Measurements from ENCODE around the gene CIB2.

The CIB2 gene

DNA sequence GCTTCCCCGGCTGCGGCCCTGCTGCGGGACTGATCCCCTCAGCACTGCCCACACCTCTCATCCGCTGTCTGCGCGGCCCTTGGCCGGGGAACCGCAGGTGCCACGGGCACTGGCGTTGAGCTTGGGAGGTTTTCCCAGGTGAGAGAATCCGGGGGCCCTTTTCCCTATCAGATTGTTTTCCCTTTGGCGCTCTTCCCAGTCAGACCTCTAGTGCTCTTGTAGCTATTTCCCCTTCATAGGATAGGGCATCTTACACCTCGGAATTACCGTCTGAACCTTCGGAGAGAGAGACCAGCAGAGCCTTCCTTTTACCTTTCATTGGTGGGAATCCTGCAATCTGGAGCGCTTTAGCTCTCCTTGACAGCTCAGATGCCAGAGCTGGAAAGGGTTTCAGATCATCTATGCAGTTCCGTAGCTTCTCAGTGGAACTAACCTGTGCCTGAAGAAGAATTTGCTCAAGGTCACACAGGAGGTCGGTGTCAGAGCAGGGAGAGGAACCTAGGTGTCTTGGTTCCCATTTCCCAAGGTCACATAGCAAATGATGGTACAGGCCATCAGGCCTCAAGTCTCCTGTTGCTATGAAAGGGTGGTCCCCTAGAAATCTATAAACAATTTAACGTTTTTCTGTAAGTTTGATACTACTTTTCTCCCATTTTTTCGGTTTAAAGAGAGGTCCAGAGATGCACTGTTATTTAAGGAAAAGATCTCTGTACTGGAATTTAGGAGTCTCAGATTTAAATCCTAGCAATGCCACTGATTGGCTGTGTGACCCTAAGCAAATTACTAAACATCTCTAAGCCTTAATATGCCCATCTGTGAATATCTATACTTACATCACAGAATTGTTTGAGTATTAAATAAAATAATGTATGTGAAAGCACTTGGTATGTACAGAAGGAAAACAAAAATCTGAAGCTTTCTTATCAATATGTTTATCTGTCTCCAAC, 18.8 kb upstream of the CIB2 start:
- in situ Hi-C loops (cut with HindIII; ENCODE audit: low sequenced_read_pairs) = loop anchor here (25.0 kb wide), 1 partner anchor 137 kb away; the partner anchor contains the start of gene SKIC8

GRCh38 chr15:78149068-78149804, 18.0 kb upstream of the CIB2 start, which contains the start of gene IDH3A:
IDH3A (plus strand) TSS chr15:78149362; CDS start chr15:78149404, 42 bp downstream.
- in situ Hi-C loops (cut with HindIII; ENCODE audit: low sequenced_read_pairs) = loop anchor here (25.0 kb wide), 1 partner anchor 138 kb away; the partner anchor contains the start of gene SKIC8

GRCh38 chr15:78148392-78149067, 17.3 kb upstream of the CIB2 start:
- in situ Hi-C loops (cut with HindIII; ENCODE audit: low sequenced_read_pairs) = loop anchor here (25.0 kb wide), 1 partner anchor 139 kb away; the partner anchor contains the start of gene SKIC8

DNA sequence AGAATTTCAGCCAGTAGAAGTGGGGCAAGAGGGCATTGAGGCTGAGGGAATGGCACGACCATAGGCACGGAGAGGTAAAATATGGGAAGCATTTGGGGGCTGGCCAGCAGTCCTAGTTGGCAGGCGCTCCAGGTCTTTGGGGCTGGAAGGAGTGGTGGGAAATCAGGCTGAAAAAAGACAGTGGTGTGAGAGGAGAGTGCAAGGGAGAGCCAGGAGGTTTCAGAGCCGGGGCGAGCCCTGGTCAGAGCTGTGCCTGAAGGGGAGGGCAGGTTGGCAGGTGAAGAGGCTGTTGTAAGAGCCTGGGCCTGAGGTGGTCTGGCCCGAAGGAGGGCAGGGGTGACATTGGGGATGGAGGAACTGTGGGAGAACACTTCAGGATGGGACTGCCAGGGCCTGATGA, 16.3 kb upstream of the CIB2 start:
- in situ Hi-C loops (cut with HindIII; ENCODE audit: low sequenced_read_pairs) = loop anchor here (25.0 kb wide), 1 partner anchor 140 kb away; the partner anchor contains the start of gene SKIC8

DNA sequence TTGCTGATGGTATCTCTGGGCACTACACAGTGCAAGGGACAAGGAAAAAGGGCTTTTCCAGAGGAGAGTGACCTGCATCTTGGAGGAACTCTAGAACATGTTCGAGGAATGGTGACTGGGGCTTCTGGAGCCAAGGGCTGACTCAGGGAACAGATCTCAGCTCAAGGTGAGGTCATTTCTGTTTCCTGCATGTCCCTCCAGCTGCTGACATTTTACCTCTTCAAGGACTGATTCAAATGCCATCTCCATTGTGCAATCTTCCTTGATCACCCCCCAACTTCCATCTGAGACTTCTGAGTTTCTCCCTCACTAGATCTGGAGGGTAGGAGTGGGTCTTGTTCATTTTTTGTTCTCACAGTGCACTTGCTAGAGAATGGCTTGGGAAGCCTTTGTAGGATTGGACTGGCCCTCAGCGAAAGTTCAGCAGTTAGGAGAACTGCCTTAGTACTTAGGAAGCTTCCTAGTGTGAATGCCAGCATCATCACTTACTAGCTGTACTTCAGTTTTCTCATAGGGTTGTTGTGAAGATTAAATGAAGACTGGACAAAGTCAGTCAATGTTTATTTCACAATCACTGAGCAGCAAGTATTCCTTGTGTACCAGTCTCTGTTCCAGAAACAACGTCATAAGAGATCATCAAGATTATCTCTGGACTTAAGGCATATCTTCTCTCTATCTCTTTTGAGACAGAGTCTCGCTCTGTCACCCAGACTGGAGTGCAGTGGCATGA, 15.3 kb upstream of the CIB2 start:
- in situ Hi-C loops (cut with HindIII; ENCODE audit: low sequenced_read_pairs) = loop anchor here (25.0 kb wide), 1 partner anchor 141 kb away; the partner anchor contains the start of gene SKIC8

DNA sequence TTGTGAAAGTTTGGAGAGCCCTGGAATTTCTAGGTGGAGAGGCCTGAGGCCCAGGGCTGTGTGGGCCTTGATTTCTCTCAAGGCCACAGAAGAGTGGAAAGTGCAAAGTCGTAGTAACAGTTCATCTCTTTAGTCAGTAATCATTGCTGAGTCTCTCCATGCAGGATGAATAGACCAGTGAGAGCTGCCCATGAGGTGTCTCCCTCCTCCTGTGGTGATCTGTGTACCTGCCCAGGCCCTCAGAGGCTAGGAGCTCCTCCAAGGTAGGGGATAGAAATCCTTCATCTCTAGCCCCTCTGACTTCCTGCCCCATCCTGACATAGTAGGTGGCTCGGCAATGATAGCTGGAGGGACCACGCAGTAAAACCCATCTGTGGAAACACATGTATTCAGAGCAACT, 11.1 kb upstream of the CIB2 start:
- in situ Hi-C loops (cut with HindIII; ENCODE audit: low sequenced_read_pairs) = loop anchor here (25.0 kb wide), 1 partner anchor 145 kb away; the partner anchor contains the start of gene SKIC8

GRCh38 chr15:78140292-78140691, 9.0 kb upstream of the CIB2 start:
- in situ Hi-C loops (cut with HindIII; ENCODE audit: low sequenced_read_pairs) = loop anchor here (25.0 kb wide), 1 partner anchor 147 kb away; the partner anchor contains the start of gene SKIC8

- in situ Hi-C loops (cut with HindIII; ENCODE audit: low sequenced_read_pairs) = loop anchor here (25.0 kb wide), 1 partner anchor 148 kb away; the partner anchor contains the start of gene SKIC8
Observed at GRCh38 chr15:78139578-78139977, 8.3 kb upstream of the CIB2 start.

GRCh38 chr15:78133801-78134200, 2.6 kb upstream of the CIB2 start:
- in situ Hi-C loops (cut with HindIII; ENCODE audit: low sequenced_read_pairs) = loop anchor here (25.0 kb wide), 1 partner anchor 154 kb away; the partner anchor contains the start of gene SKIC8

GRCh38 chr15:78130466-78131294, 565 bp downstream of the CIB2 start:
- in situ Hi-C loops (cut with HindIII; ENCODE audit: low sequenced_read_pairs) = loop anchor here (25.0 kb wide), 1 partner anchor 157 kb away; the partner anchor contains the start of gene SKIC8

- in situ Hi-C loops (cut with HindIII; ENCODE audit: low sequenced_read_pairs) = loop anchor here (25.0 kb wide), 1 partner anchor 157 kb away; the partner anchor contains the start of gene SKIC8
Observed at GRCh38 chr15:78129751-78130287, 1.4 kb downstream of the CIB2 start.

GRCh38 chr15:78129077-78129750, 2.0 kb downstream of the CIB2 start:
- in situ Hi-C loops (cut with HindIII; ENCODE audit: low sequenced_read_pairs) = loop anchor here (25.0 kb wide), 1 partner anchor 158 kb away; the partner anchor contains the start of gene SKIC8

DNA sequence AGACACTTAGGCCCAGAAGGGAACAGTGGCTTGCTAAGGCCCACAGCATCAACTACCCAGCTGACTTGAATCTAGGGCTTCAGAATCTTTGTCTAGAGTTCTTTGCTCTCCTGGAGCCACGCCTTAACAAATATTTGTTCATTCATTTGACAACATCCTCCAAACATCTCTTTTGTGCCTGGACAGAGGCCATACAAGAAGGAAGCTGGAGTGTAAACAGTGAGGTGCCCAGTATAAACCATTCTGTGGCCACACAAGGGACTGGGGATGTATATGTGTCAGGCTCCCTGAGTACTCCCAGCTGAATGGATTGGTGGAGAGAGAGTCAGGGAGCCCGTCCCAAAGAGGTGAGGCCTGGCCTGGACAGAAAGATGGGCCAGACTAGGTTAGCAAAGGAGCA, 3.4 kb downstream of the CIB2 start:
- in situ Hi-C loops (cut with HindIII; ENCODE audit: low sequenced_read_pairs) = loop anchor here (25.0 kb wide), 1 partner anchor 159 kb away; the partner anchor contains the start of gene SKIC8

DNA sequence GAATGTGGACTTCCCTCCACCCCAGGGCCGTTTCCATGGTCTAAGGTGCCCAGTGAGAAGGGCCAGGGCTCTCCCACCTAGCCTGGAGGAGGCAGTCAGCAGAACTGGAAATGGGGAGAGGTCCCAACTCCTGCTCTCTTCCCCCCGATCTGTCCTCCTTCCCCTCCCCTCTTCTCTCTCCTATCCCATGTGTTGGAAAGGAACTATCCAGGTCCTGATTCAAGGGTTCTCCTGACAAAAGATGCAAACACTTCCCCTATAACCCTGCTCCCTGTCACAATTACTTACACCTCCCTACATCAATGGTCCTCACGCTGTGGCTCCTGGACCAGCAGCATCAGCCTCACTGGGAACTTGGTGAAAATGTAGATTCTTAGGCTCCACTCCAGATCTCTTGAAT, 6.0 kb downstream of the CIB2 start:
- in situ Hi-C loops (cut with HindIII; ENCODE audit: low sequenced_read_pairs) = loop anchor here (25.0 kb wide), 1 partner anchor 162 kb away; the partner anchor contains the start of gene SKIC8

DNA sequence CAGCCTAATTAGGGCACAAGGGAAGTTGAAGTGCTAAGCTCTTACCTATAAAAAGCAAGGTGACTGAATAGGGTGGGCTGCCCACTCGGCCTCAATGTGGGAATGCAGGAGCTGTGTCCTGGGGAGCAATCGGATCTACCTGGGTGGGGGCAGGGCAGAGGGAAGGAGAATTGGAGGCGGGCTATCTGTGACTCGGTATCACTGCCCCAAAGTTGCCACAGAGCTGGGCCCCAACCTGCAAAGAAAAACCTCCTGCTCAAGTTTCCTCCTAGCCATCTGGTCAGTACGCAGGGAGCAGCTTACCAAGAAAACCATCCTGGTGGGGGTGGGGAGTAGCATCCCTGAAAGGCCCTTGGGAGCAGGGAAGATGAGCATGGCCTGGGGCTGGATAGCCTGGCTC, 10.7 kb downstream of the CIB2 start:
- in situ Hi-C loops (cut with HindIII; ENCODE audit: low sequenced_read_pairs) = no loop called here

- in situ Hi-C loops (cut with HindIII; ENCODE audit: low sequenced_read_pairs) = no loop called here
Observed at GRCh38 chr15:78112551-78112950, 18.7 kb downstream of the CIB2 start.

DNA sequence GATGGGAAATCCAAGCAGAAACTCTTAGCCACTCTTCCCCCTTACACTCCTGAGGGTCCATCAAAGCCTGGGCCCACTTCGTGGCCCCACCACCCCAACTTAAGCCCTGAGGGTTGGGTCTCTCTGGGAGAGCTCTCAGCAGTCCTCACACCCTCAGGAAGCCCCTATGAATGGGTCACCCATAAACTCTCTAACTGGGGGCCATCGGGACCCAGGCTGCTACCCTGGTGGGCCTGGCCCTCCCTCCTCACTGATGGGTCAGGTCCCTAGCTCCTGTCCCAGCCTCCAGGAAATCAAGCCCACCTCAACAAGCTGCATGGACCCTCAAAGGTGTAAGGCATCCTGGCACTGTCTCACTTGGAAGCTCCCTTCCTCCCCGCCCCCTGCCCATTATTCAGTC, 19.5 kb downstream of the CIB2 start:
- in situ Hi-C loops (cut with HindIII; ENCODE audit: low sequenced_read_pairs) = no loop called here

Data from DLD1 (cell line).